HCEC 1CT (cell line): ENCODE measurements around the gene RIOK1.

ENCODE experiments used
- DNase-seq: peaks from one replicate; pipeline ENCODE4 v3.0.0-alpha.2; 2017

RIOK1 gene

DNA sequence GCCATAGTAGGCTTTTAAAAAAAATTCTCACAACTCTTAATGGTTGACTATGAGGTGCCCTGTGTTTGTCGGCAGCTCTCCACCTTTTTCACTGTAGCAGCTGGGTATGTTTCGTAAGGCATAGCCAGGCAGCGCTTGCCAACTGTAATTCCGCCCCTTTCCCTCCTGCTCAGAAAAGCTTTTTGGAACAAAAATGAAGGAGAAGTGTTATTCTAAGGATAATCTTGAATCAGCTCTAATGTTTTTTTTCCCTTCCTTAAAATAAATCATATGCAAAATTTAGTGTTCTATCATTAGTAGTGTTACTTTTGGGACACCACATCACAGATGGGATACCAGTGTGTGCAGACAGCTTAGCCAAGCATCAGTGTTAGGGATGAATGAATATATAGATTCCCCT lies 21.2 kb downstream of the RIOK1 start:
- DNase-seq = no peak

- no peak for DNase-seq
Measured at GRCh38 chr6:7411328-7411727, 21.7 kb downstream of the RIOK1 start.

GRCh38 chr6:7413151-7413823 lies 23.7 kb downstream of the RIOK1 start:
- no peak for DNase-seq

DNA sequence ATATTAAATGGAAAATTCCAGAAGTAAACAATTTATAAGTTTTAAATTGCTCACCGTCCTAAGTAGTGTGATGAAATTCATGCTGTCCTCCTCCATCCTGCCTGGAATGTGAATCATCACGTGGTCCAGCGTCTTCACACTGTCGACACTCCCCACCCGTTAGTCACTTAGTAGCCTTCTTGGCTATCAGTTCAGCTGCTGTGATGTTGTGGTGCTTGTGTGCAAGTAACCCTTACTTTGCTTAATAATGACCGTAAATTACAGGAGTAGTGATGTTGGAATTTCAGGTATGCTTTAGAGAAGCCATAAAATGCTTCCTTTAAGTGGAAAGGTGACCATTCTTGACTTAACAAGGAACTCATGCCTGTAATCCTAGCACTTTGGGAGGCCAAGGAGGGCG lies 25.2 kb downstream of the RIOK1 start:
- peak; percentile 86 for DNase-seq

DNA sequence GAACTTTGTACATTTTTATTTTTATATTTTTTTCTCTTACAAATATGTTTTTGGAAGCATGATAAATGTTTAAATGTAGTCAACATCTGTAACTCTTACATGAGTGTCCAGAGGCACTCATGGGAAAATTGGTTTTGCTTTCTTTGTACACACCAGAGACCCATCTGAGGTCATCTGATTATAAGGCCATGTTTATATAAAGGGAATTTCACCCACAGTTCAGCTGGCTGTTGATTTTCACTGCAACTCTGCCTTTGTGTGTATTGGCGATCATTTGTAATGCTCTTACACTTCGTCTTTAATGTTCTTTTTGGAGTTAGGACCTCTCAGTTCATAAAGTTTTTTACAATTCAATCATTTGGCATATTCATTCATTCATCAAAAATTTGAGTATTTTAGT lies 28.1 kb downstream of the RIOK1 start:
- no peak for DNase-seq

GRCh38 chr6:7418238-7418905 lies 28.8 kb downstream of the RIOK1 start:
- no peak for DNase-seq

- no peak for DNase-seq
Measured at GRCh38 chr6:7419065-7419464, 29.5 kb downstream of the RIOK1 start.

GRCh38 chr6:7421066-7421465 lies 31.5 kb downstream of the RIOK1 start:
- DNase-seq = no peak

DNA sequence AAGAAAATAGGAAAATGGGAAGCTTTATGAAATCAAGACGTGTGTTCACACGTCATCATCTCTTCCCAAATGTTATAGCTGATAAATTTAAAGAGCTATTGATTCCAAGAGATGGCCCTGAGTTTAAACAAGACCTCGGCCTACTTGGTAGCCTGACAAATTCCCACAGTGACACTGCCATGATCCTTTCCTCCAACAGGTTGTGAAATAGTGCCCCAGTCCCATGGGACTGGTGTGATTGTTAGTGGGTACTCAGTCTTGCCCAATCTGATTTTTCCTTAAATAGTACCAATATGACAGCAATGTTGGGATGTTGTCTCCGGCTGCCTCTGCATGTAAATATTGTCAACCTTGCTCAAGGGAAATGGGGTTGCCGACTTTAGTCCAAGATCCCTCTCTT lies 34.5 kb downstream of the RIOK1 start:
- no peak for DNase-seq

GRCh38 chr6:7424967-7425807 lies 35.6 kb downstream of the RIOK1 start:
- DNase-seq = peak; percentile 6

- DNase-seq = no peak
Measured at GRCh38 chr6:7425808-7426190, 36.2 kb downstream of the RIOK1 start.

DNA sequence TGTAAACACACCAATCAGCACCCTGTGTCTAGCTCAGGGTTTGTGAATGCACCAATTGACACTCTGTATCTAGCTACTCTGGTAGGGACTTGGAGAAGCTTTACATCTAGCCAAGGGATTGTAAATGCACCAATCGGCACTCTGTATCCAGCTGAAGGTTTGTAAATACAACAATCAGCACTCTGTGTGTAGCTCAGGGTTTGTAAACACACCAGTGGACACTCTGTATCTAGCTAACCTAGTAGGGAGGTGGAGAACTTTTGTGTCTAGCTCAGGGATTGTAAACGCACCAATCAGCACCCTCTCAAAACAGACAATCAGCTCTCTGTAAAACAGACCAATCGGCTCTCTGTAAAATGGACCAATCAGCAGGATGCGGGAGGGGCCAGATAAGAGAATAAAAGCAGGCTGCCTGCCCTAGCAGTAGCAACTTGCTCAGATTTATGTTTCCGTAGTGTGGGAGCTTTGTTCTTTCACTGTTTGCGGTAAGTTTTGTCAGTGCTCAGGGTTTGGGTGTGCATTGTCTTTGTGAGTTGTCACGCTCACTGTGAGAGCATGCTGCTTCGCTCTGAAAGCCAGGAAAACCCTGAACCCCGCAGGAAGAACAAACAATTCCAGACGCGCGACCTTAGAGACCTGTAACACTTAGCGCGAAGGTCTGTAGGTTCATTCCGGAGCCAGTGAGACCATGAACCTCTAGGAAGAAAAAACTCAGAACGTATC lies 37.0 kb downstream of the RIOK1 start:
- no peak for DNase-seq

DNA sequence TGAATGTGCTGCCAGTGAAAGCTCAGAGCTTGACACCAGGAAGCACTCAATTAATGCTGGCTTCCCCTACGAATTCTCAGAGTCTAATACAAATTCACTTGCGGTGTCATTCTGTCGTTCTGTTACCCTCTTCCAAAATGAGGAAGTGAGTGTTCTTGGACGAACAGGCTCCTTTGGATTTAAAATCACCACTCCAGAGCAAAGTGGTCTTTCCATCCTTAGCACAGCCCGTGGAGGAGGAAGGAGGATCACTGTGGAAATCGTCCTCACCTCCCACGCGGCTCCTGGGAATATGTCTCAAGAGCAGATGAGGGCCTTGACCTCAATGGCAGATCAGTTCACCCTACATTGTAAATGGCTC lies 41.7 kb downstream of the RIOK1 start:
- DNase-seq = no peak

GRCh38 chr6:7431674-7432390 lies 42.2 kb downstream of the RIOK1 start:
- DNase-seq = no peak

- DNase-seq = no peak
Measured at GRCh38 chr6:7432391-7433120, 42.9 kb downstream of the RIOK1 start.

GRCh38 chr6:7433121-7433617 lies 43.6 kb downstream of the RIOK1 start:
- DNase-seq = no peak

- no peak for DNase-seq
Measured at GRCh38 chr6:7434672-7435071, 45.1 kb downstream of the RIOK1 start.

GRCh38 chr6:7438011-7438410 lies 48.4 kb downstream of the RIOK1 start:
- DNase-seq = no peak

DNA sequence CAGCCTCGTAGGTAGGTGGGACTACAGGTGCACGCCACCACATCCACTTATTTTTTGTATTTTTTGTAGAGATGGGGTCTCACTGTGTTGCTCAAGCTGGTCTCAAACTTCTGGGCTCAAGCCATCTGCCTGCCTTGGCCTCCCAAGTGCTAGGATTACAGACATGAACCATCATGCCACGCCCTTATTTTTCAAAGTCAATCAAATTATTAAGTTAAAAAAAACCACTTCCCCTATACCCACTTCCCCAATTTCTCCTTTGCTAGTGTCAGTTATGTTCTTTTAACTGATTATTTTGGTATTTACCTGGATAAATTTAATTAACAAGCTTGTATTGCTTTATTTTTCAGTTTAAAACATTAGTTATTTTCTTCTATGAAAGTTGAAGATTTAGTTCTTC lies 49.6 kb downstream of the RIOK1 start:
- no peak for DNase-seq

GRCh38 chr6:7440476-7440875 lies 50.9 kb downstream of the RIOK1 start:
- DNase-seq = no peak

- DNase-seq = no peak
Measured at GRCh38 chr6:7441048-7441775, 51.6 kb downstream of the RIOK1 start.
